Measurements from ENCODE around the gene DHX38. TPM values are rescaled to one million over a fixed set of nuclear protein-coding genes. Genes with fewer than 3 reads are reported as not detected.

The DHX38 gene
- total and polyA plus RNA-seq, 2 of the 13 experiments (the other 11 are each of a cell fraction or from before 2014, with no cell fraction given), result 54.4 to 85.9 TPM

DNA sequence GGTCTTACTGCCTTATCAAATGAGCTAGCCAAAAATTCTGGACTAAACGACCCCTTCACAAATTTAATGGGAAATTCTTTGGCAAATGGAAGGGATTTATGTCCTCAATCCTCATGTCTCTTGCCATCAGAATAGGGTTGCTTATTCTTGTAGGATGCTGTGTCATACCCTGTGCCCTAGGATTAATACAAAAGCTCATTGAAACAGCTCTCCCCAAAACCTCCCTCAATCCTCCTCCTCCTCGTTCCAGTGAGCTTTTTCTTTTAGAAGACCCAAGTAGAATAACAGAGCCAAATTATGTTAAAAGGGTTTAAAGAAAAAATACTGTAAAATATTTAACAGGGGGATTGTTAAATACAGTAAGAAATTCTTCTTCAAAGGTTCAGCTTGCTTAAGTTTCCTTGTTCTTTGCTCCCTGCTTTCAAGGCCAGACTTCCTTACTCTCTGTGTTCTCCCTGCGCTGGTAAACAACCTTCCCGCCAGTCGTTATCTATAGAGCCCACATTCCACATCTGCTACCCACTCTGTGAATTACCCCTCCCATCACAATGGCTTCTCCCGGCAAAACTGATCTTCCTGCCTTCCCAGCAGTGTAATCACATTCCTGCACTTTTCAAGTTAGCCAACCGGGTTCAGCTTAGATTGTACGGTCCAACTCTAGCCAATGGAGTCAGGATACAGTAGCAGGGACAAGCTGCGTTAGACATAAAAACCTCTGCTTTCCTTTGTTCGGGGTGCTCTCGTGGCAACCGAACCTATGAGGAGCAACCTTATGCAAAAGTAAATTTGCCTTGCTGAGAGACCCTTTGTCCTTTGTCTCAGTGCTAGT lies 20.9 kb upstream of the DHX38 start (continued):
- TF ChIP-seq ZNF646 (CRISPR knock-in tag; IDR thresholded peaks at IDR 0.05), result no peak
- TF ChIP-seq TAF15 (IDR thresholded peaks at IDR 0.05; ENCODE audit: low read depth, low read length, poor library complexity, severe bottlenecking), result no peak
- TF ChIP-seq HNF1B (CRISPR knock-in tag; IDR thresholded peaks at IDR 0.05), result peak; percentile 70; the same call in 1 of the 2 replicates
- TF ChIP-seq ZNF263 (CRISPR knock-in tag; IDR thresholded peaks at IDR 0.05), result no peak
- no peak for TF ChIP-seq ZNF343 (CRISPR knock-in tag; IDR thresholded peaks at IDR 0.05)
- TF ChIP-seq ZNF547 (CRISPR knock-in tag; IDR thresholded peaks at IDR 0.05), result peak; percentile 24; the same call in 1 of the 2 replicates
- TF ChIP-seq RBFOX2 (IDR thresholded peaks at IDR 0.05; ENCODE audit: low read depth, low read length), result peak; percentile 56
- no peak for TF ChIP-seq ZNF414 (CRISPR knock-in tag; IDR thresholded peaks at IDR 0.05)
- no peak for TF ChIP-seq HNRNPL (IDR thresholded peaks at IDR 0.05; ENCODE audit: low read depth, low read length)
- no peak for TF ChIP-seq NFE2L2 (IDR thresholded peaks at IDR 0.05; ENCODE audit: low read length)
- no peak for TF ChIP-seq KIAA2018 (CRISPR knock-in tag; IDR thresholded peaks at IDR 0.05; ENCODE audit: borderline replicate concordance)
